ENCODE measurements around the gene LEP. TPM values are rescaled to one million over a fixed set of nuclear protein-coding genes. Genes with fewer than 3 reads are reported as not detected.

Gene LEP
- total and polyA plus RNA-seq, 2 of the 8 experiments (the other 6 are each of a cell fraction or from before 2014, with no cell fraction given): not detected

DNA sequence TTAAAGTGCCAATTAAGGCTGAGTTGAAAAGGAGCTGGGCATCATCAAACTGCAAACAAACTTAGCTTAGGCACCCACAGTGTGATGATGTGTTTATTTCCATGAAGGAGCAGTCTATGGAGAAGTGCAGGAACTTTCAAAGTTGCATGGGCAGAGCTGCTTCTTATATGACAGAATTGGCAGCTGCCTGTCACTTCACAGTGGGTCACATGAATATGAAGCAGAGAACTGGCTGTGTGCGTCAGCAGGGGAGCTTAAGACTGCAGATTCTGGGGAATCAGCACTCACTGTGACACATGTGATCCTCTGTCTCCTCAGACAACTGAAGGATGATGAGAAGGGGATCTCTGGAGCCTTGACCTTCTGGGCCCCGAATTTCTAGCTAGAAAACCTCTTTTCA lies 66.0 kb downstream of the LEP start:
- no peaks in the 10 kb centered on the region; the same call in 1 of the 2 replicates for H3K79me1 ChIP-seq (ENCODE audit: low read depth, low read length)
- H3K27ac ChIP-seq (ENCODE audit: low read depth, low read length): no peak overlapping the region
- H3K36me3 ChIP-seq (ENCODE audit: control insufficient read depth in 2 of 4, insufficient read depth in 4 of 4, low read length in 3 of 4): peaks cover 12 to 63% (median 41%) of the 10 kb centered on the region in 4 experiments
- peaks cover 0 to 2% of the 10 kb centered on the region in 2 experiments for H4K20me1 ChIP-seq (replicated peaks in 1 of 2; ENCODE audit: control insufficient read depth in 1 of 2, insufficient read depth in 2 of 2, low read length in 2 of 2)
- H4K91ac ChIP-seq (replicated peaks; ENCODE audit: insufficient read length, low read length): no peak overlapping the region
- H3K79me2 ChIP-seq (ENCODE audit: control insufficient read depth in 1 of 2, insufficient read depth in 2 of 2, low read length in 2 of 2): no peaks in the 10 kb centered on the region
- H3K56ac ChIP-seq (replicated peaks; ENCODE audit: insufficient read length, low read depth, low read length): no peak overlapping the region
- H3K23ac ChIP-seq (ENCODE audit: insufficient read length): no peak overlapping the region
- no peak overlapping the region for H2BK20ac ChIP-seq (ENCODE audit: low read length)
- no peaks in the 10 kb centered on the region for H3K9me3 ChIP-seq (ENCODE audit: insufficient read depth in 2 of 2, low read depth in 1 of 2, low read length in 1 of 2)
- H2AK5ac ChIP-seq (ENCODE audit: low read depth, low read length): no peak overlapping the region
- ChIA-PET POLR2A (ENCODE audit: partially characterized antibody) (interaction anchor here (0.6 kb wide), 1 partner anchor 15 kb away, joined by 4 read pairs; no protein-coding TSS in a partner anchor), CTCF (ENCODE audit: partially characterized antibody) (interaction anchor here (1.0 kb wide), 1 partner anchor 15 kb away, joined by 4 read pairs; no protein-coding TSS in a partner anchor)
- H2BK12ac ChIP-seq (ENCODE audit: low read depth, low read length): no peak overlapping the region
- no peaks in the 10 kb centered on the region for H3K23me2 ChIP-seq (ENCODE audit: low read depth, low read length)
- no peak overlapping the region for H3K18ac ChIP-seq (ENCODE audit: extremely low read depth, low read length)
- DNase-seq (ENCODE audit: low read depth in 1 of 2, low spot score in 2 of 2): no peak
- FAIRE-seq: no peak
- H4K5ac ChIP-seq (ENCODE audit: insufficient read length, low read depth, low read length): no peak overlapping the region
- H3K14ac ChIP-seq (ENCODE audit: insufficient read length): no peak overlapping the region
- no peak overlapping the region for H3K4me3 ChIP-seq (ENCODE audit: extremely low read depth in 1 of 4, insufficient read depth in 2 of 4, low read depth in 3 of 4, low read length in 4 of 4)
- no peak overlapping the region for H2AFZ ChIP-seq (ENCODE audit: low read length)
- 86% methylated on average over 2 of the region's 2 CpGs; no CpG with 5 or more reads in 1 of the 2 experiments for WGBS, 2 experiments (ENCODE audit: extremely low coverage in 1 of 2, insufficient coverage in 1 of 2, insufficient read length in 1 of 2, insufficient replicate concordance in 2 of 2, low coverage in 1 of 2, low lambda C conversion rate in 2 of 2, missing lambda C conversion rate in 1 of 2)
- H3K27me3 ChIP-seq (replicated peaks in 1 of 4; ENCODE audit: control insufficient read depth in 3 of 4, extremely low read depth in 1 of 4, insufficient read depth in 3 of 4, low read length in 3 of 4): no peaks in the 10 kb centered on the region
- H3K4me1 ChIP-seq (replicated peaks in 1 of 4; ENCODE audit: control insufficient read depth in 3 of 4, insufficient read depth in 4 of 4, low read length in 3 of 4): no peaks in the 10 kb centered on the region
- no peak overlapping the region for H3K9ac ChIP-seq (replicated peaks in 1 of 4; ENCODE audit: extremely low read depth in 1 of 4, low read depth in 3 of 4, low read length in 3 of 4)
- no peak overlapping the region for H2BK120ac ChIP-seq (replicated peaks; ENCODE audit: low read depth, low read length)
- no peak overlapping the region for H2BK5ac ChIP-seq (ENCODE audit: low read depth, low read length)
- no peak overlapping the region for H4K8ac ChIP-seq (ENCODE audit: extremely low read depth, insufficient read depth, low read length)
- H3K4me2 ChIP-seq (ENCODE audit: insufficient read depth in 1 of 2, low read depth in 2 of 2, low read length in 2 of 2): no peak overlapping the region
- no peak overlapping the region for H2BK15ac ChIP-seq (ENCODE audit: low read length)
- H3K4ac ChIP-seq (replicated peaks; ENCODE audit: insufficient read length, low read depth, low read length): no peak overlapping the region
- TF ChIP-seq, protein P1, sequence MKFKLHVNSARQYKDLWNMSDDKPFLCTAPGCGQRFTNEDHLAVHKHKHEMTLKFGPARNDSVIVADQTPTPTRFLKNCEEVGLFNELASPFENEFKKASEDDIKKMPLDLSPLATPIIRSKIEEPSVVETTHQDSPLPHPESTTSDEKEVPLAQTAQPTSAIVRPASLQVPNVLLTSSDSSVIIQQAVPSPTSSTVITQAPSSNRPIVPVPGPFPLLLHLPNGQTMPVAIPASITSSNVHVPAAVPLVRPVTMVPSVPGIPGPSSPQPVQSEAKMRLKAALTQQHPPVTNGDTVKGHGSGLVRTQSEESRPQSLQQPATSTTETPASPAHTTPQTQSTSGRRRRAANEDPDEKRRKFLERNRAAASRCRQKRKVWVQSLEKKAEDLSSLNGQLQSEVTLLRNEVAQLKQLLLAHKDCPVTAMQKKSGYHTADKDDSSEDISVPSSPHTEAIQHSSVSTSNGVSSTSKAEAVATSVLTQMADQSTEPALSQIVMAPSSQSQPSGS (IDR thresholded peaks at IDR 0.05; ENCODE audit: low read length): no peak
- TF ChIP-seq RBBP5 (IDR thresholded peaks at IDR 0.05; ENCODE audit: borderline replicate concordance, low read depth, low read length) (no peak), CTBP2 (IDR thresholded peaks at IDR 0.05; ENCODE audit: borderline replicate concordance, insufficient read depth, insufficient read length, low read length) (no peak), RFX5 (IDR thresholded peaks at IDR 0.05; ENCODE audit: borderline replicate concordance, low read depth, low read length) (no peak), KDM4A (IDR thresholded peaks at IDR 0.05; ENCODE audit: low read depth, low read length, severe bottlenecking) (no peak), ZNF274 (IDR thresholded peaks at IDR 0.05; ENCODE audit: borderline replicate concordance, extremely low read depth, low read length) (no peak), HDAC2 (IDR thresholded peaks at IDR 0.05; ENCODE audit: borderline replicate concordance in 1 of 2, low read depth in 2 of 2, low read length in 2 of 2) (no peak), SIRT6 (IDR thresholded peaks at IDR 0.05; ENCODE audit: low read length) (no peak), EZH2 (IDR thresholded peaks at IDR 0.05; ENCODE audit: low read depth, low read length, severe bottlenecking) (no peak), NANOG (IDR thresholded peaks at IDR 0.05; ENCODE audit: insufficient read depth, low read depth, low read length, poor library complexity, severe bottlenecking) (no peak)
- TF ChIP-seq, protein P2, sequence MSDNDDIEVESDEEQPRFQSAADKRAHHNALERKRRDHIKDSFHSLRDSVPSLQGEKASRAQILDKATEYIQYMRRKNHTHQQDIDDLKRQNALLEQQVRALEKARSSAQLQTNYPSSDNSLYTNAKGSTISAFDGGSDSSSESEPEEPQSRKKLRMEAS (IDR thresholded peaks at IDR 0.05): no peak
